HCT116 (cell line): ENCODE data around the gene BCAS4.

Experiments used
- CTCF ChIP-seq, 3 experiments: fragments of 200-600 bp in 1 of 3; sonication (generic) in 1 of 3; IDR thresholded peaks in 2 of 3; conservative IDR thresholded peaks in 1 of 3; 2 replicates each; pipeline ENCODE4 v1.5.1; 2012 to 2017; ENCODE audit warnings: low read depth in 2 of 3, low read length in 2 of 3, antibody characterized with exemption in 1 of 3, borderline replicate concordance in 1 of 3, control low read depth in 1 of 3, mild to moderate bottlenecking in 1 of 3, mixed read lengths in 1 of 3, mixed run types in 1 of 3, moderate library complexity in 1 of 3; ENCODE audit not compliant: insufficient read depth in 1 of 3
- EZH2phosphoT487 ChIP-seq: fragments of 200-600 bp; IDR thresholded peaks from 2 replicates; pipeline ENCODE4 v1.6.1; 2018; ENCODE audit warnings: antibody characterized with exemption, borderline replicate concordance
- SP1 ChIP-seq: IDR thresholded peaks from 2 replicates; pipeline ENCODE4 v1.6.1; 2012; ENCODE audit warnings: low read depth

GRCh38 chr20:50801747-50802125 lies 6.9 kb downstream of the BCAS4 start:
- TF ChIP-seq CTCF (IDR thresholded peaks at IDR 0.05 in 2 of 3, conservative IDR thresholded peaks at IDR 0.05 in 1 of 3; ENCODE audit: borderline replicate concordance in 1 of 3, insufficient read depth in 1 of 3, low read depth in 2 of 3, low read length in 2 of 3) (no peak), EZH2phosphoT487 (no peak), SP1 (no peak)
